Activated CD4-positive, alpha-beta T cell treated with anti-CD3 and anti-CD28 coated beads for 36 hours (primary cell): ENCODE data around the gene KLHL2. TPM values are rescaled to one million over a fixed set of nuclear protein-coding genes. Genes with fewer than 3 reads are reported as not detected.

Experiments used
- ATAC-seq: fragments of 200-7000 bp; cut with Tn5 transposase; one replicate; pipeline ENCODE4 v1.10.0; 2021; ENCODE audit warnings: mild to moderate bottlenecking, moderate library complexity
- CTCF ChIA-PET: fragments of 350-600 bp; sonication (Branson Sonifier 250); formaldehyde crosslinking; loops from one replicate; lab custom pipeline; 2021; ENCODE audit warnings: antibody characterized with exemption; lab: Charles Lee
- POLR2A ChIA-PET: fragments of 350-600 bp; sonication (Branson Sonifier 250); formaldehyde crosslinking; loops from one replicate; lab custom pipeline; 2021; ENCODE audit warnings: antibody characterized with exemption, inconsistent platforms; lab: Charles Lee
- DNase-seq: peaks from one replicate; pipeline ENCODE4 v3.0.0-alpha.2; 2020
- H3K27ac Mint-ChIP-seq: one replicate; pipeline ENCODE4 v1.8.0; 2021; ENCODE audit warnings: mixed read lengths
- H3K27me3 Mint-ChIP-seq: one replicate; pipeline ENCODE4 v1.8.0; 2021; ENCODE audit warnings: mixed read lengths
- H3K36me3 Mint-ChIP-seq: one replicate; pipeline ENCODE4 v1.8.0; 2021; ENCODE audit warnings: low read depth, mixed read lengths
- H3K4me1 Mint-ChIP-seq: one replicate; pipeline ENCODE4 v1.8.0; 2021; ENCODE audit warnings: mixed read lengths
- H3K4me3 Mint-ChIP-seq: one replicate; pipeline ENCODE4 v1.8.0; 2021; ENCODE audit warnings: mild to moderate bottlenecking, moderate library complexity, mixed read lengths
- H3K9me3 Mint-ChIP-seq: one replicate; pipeline ENCODE4 v1.8.0; 2021; ENCODE audit warnings: low read depth, mixed read lengths
- intact Hi-C, 2 experiments: fragments of 100-400 bp; cut with DNase I in 1 of 2; cut with micrococcal nuclease in 1 of 2; formaldehyde crosslinking; loops; one replicate each; pipeline versions ENCODE4 v1.14.2 to v1.15.1; 2022 to 2024; cut with DNase I, micrococcal nuclease
- total RNA-seq, 2 experiments: library from RNA; stranded (reverse); gene quantifications; one replicate each; pipeline ENCODE4 v1.2.3, GENCODE V29; 2021

Gene KLHL2
- total RNA-seq, 2 experiments from 2014 or later, result 20.9 to 22.1 TPM

DNA sequence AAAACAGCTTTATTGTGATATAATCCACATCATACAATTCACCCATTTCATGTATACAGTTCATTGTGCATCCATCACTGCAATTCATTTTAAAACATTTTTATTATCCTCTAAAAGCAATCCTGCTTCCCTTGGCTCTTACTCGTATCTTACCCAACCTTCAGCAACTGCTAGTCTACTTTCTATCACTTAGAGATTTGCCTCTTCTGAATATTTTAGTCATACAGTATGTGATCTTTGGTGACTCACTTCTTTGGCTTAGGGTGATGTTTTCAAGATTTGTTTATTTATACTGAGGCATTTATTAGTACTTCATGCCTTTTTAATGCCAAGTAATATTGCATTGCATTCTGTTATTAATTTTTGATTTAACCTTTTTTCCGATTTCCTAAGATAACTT is 105.1 kb downstream of the KLHL2 start:
- DNase-seq (no peak), ATAC-seq (peak; percentile 70)
- H3K27ac Mint-ChIP-seq, result no peak overlapping the region
- no peaks in the 10 kb centered on the region for H3K9me3 Mint-ChIP-seq
- H3K4me3 Mint-ChIP-seq, result no peak overlapping the region
- ChIA-PET POLR2A (no interaction called here), CTCF (interaction anchor here (1.4 kb wide), 1 partner anchor 39 kb away, joined by 3 read pairs; no protein-coding TSS in a partner anchor)
- H3K4me1 Mint-ChIP-seq, result no peaks in the 10 kb centered on the region
- H3K27me3 Mint-ChIP-seq, result no peaks in the 10 kb centered on the region
- H3K36me3 Mint-ChIP-seq, result peaks cover 21% of the 10 kb centered on the region
- intact Hi-C loops, result no loop called here

DNA sequence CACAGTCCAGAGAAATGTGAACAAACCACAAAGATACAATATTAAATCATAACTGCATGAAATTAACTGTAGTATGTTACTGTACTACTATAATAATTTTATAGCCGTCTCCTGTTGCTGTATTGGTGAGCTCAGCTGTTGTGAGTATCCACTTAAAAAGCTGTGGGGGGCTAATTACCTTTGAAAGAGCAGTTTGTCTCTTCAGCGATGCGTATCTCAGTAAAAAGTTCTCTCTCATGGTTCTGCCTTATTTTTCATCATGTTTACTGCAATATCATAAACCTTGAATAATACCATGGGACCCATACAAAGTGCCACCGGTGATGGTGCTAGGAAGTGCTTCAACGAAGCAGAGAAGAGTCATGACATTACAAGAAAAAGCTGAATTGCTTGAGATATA is 111.7 kb downstream of the KLHL2 start:
- ATAC-seq (no peak), DNase-seq (no peak)
- no peaks in the 10 kb centered on the region for H3K27me3 Mint-ChIP-seq
- peaks cover 9% of the 10 kb centered on the region for H3K36me3 Mint-ChIP-seq
- intact Hi-C loops, result no loop called here
- no peak overlapping the region for H3K4me3 Mint-ChIP-seq
- ChIA-PET POLR2A (no interaction called here), CTCF (interaction anchor here (1.1 kb wide), 1 partner anchor 188 kb away, joined by 4 read pairs; no protein-coding TSS in a partner anchor)
- H3K9me3 Mint-ChIP-seq, result no peaks in the 10 kb centered on the region
- H3K27ac Mint-ChIP-seq, result no peak overlapping the region
- H3K4me1 Mint-ChIP-seq, result no peaks in the 10 kb centered on the region

DNA sequence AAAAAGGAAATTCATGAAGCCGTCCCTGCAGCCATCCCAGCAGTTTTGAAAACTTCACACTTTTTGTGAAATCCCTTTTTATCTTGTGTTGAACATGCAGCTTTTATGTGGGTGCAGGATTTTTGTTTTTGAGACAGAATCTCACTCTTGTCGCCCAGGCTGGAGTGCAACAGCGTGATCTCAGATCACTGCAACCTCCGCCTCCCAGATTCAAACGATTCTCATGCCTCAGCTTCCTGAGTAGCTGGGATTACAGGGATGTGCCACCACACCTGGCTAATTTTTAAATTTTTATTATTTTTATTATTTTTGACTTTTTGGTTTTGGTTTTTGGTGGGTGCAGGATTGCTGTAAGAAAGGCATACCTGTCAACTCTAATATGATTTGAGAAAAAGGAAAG is 112.1 kb downstream of the KLHL2 start:
- Mint-ChIP-seq H3K4me1 (no peaks in the 10 kb centered on the region), H3K36me3 (peaks cover 4% of the 10 kb centered on the region), H3K27ac (no peak overlapping the region), H3K4me3 (no peak overlapping the region), H3K27me3 (no peaks in the 10 kb centered on the region), H3K9me3 (no peaks in the 10 kb centered on the region)
- no peak for DNase-seq
- intact Hi-C loops, result no loop called here
- no peak for ATAC-seq
- CTCF ChIA-PET, result interaction anchor here (1.1 kb wide), 1 partner anchor 188 kb away, joined by 4 read pairs; no protein-coding TSS in a partner anchor
- POLR2A ChIA-PET, result no interaction called here

DNA sequence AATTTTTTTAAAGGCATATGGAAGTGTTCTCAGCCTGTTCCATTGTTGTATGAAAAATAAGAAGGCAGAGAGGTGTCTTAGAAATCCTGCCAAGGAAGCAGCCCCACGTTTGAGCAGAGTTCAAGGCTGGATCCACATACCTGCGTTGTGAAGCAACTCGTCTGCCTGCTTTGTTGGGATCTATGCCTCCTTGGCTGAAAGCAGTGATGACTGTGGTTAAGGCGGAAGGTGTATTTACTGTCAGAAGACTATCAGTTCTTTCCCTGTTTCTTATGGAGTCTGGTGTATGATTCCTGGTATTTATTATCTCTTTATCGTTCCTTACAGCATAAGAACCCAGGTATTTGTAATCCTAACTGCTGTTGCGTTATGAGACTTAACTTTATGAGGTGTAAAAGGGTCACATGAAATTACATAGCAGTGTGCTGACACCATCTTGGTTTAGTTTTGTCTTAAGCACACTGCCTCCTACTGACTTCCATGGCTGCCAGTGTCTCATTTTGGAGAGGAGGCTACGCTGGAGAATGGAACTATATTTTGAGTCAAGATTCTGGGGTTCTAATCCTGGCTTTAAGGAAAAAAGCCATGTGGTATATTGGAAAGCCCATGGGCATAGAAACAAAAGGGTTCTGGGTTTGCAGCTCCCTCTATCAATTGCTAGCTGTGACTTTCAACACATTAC is 117.0 kb downstream of the KLHL2 start:
- no peak overlapping the region for H3K27ac Mint-ChIP-seq
- no peaks in the 10 kb centered on the region for H3K9me3 Mint-ChIP-seq
- peaks cover 2% of the 10 kb centered on the region for H3K36me3 Mint-ChIP-seq
- DNase-seq (no peak), ATAC-seq (no peak)
- intact Hi-C loops, result loop anchor here in 1 of 2 experiments (10.0 kb wide), 1 partner anchor 1830 kb away; the partner anchor contains the start of gene TMA16
- H3K4me1 Mint-ChIP-seq, result peaks cover 12% of the 10 kb centered on the region
- ChIA-PET POLR2A (no interaction called here), CTCF (interaction anchor here (1.0 kb wide), 1 partner anchor 194 kb away, joined by 3 read pairs; no protein-coding TSS in a partner anchor)
- no peak overlapping the region for H3K4me3 Mint-ChIP-seq
- no peaks in the 10 kb centered on the region for H3K27me3 Mint-ChIP-seq

DNA sequence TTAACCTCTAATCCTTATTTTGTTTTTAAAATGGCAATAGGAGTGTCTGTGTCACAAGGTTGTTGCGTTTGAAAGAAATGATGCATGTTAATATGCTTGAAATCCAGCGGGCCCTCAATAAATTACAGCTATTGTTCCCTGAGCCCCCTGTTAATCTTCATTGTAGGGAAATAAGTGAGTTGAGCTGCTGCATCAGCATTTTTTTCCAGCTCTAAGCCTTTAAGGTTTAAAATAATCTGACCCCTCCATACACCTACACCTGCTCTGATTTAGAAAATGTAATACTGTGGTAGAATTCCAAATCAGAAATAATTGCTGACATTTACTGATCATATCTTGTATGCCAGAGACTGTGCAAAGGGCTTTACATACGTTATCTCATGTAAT is 117.5 kb downstream of the KLHL2 start:
- Mint-ChIP-seq H3K4me1 (peaks cover 16% of the 10 kb centered on the region), H3K36me3 (peaks cover 5% of the 10 kb centered on the region), H3K27me3 (no peaks in the 10 kb centered on the region), H3K9me3 (no peaks in the 10 kb centered on the region), H3K4me3 (no peak overlapping the region), H3K27ac (no peak overlapping the region)
- ChIA-PET CTCF (interaction anchor here (1.2 kb wide), 1 partner anchor 136 kb away, joined by 3 read pairs; no protein-coding TSS in a partner anchor), POLR2A (no interaction called here)
- DNase-seq (no peak), ATAC-seq (no peak)
- intact Hi-C loops, result loop anchor here (5.0 to 10.0 kb wide), 2 partner anchors 193 to 1830 kb away; partner anchors contain the start of gene TMA16 (in 1 of the 2)

DNA sequence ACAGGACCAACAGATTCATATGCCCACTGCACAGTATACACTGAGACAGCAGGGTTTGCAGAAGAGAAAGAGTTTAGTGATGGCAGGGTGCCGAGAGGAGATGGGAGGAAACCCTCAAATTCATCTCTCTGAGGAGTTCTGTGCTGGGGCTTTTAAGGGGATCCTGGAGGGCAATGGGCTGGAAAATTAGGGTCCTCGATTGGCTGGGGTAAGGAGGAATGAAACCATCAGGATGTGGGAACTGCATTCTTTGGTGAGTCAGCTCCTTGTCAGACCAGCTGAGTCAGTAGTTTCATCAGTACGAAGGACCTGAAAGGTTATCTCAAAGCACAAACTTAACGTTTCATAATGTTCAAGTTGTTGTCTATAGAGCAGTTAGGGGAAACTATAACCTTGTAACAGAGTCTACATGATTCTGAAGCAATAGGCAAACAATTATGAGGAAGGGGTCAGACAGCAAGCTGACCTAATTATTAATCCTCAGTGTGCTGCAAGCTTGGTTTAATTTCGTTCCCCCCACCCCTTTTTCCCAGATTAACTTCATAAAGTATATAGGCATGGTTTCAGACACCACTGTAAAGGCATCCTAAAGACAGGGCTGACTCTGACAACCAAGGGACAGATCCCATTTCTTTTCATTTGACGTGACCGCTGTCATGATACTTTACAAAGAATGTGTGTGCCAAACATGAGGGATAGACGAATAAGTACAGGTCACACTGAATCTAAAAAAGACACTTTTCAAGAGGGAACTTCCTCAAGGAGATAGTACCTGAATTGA is 118.6 kb downstream of the KLHL2 start:
- POLR2A ChIA-PET, result no interaction called here
- Mint-ChIP-seq H3K9me3 (no peaks in the 10 kb centered on the region), H3K36me3 (peaks cover 12% of the 10 kb centered on the region), H3K4me3 (no peak overlapping the region), H3K27me3 (no peaks in the 10 kb centered on the region), H3K27ac (peak overlapping the region; percentile 72), H3K4me1 (peaks cover 25% of the 10 kb centered on the region)
- no peak for ATAC-seq
- CTCF ChIA-PET, result interaction anchor here (0.7 to 1.2 kb wide), 2 partner anchors 116 to 135 kb away, joined by 3 read pairs; no protein-coding TSS in a partner anchor
- intact Hi-C loops, result loop anchor here (1.0 to 10.0 kb wide), 3 partner anchors 25 to 1831 kb away; partner anchors contain the start of gene TMA16 (in 1 of the 2)
- DNase-seq, result peak; percentile 22

DNA sequence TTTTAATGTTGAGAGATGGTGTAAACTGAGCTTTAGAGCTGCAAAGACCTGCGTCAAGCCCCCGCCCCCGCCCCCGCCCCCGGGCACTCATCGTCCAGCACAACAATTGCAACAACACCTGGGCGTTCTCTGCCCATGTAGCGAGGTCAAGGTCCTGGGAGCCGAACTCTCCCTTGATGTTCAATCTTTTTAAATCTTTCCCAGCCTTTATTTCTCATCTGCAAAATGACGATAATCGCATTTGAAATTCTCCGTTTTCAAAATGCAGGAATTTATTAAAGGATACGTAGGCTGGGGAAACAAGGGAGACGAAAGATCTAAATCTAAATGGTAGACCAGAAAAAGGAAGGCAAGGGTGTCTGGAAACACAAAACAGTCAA is 119.5 kb downstream of the KLHL2 start:
- ChIA-PET POLR2A (interaction anchor here (1.0 kb wide), 2 partner anchors 12 to 215 kb away, joined by 3 to 5 read pairs; partner anchors contain the start of gene TMEM192), CTCF (interaction anchor here (0.7 to 1.2 kb wide), 5 partner anchors 16 to 214 kb away, joined by 3 to 6 read pairs (median 4); partner anchors contain the start of gene TMEM192)
- Mint-ChIP-seq H3K9me3 (no peaks in the 10 kb centered on the region), H3K27ac (no peak overlapping the region), H3K4me1 (peaks cover 34% of the 10 kb centered on the region), H3K27me3 (no peaks in the 10 kb centered on the region), H3K4me3 (no peak overlapping the region), H3K36me3 (peaks cover 18% of the 10 kb centered on the region)
- intact Hi-C loops, result loop anchor here (1.0 to 10.0 kb wide), 6 partner anchors 26 to 1832 kb away; partner anchors contain the start of genes KLHL2 (in 2 of the 2), TMEM192 (in 2 of the 2) and TMA16 (in 1 of the 2)
- ATAC-seq (no peak), DNase-seq (peak; percentile 54)

DNA sequence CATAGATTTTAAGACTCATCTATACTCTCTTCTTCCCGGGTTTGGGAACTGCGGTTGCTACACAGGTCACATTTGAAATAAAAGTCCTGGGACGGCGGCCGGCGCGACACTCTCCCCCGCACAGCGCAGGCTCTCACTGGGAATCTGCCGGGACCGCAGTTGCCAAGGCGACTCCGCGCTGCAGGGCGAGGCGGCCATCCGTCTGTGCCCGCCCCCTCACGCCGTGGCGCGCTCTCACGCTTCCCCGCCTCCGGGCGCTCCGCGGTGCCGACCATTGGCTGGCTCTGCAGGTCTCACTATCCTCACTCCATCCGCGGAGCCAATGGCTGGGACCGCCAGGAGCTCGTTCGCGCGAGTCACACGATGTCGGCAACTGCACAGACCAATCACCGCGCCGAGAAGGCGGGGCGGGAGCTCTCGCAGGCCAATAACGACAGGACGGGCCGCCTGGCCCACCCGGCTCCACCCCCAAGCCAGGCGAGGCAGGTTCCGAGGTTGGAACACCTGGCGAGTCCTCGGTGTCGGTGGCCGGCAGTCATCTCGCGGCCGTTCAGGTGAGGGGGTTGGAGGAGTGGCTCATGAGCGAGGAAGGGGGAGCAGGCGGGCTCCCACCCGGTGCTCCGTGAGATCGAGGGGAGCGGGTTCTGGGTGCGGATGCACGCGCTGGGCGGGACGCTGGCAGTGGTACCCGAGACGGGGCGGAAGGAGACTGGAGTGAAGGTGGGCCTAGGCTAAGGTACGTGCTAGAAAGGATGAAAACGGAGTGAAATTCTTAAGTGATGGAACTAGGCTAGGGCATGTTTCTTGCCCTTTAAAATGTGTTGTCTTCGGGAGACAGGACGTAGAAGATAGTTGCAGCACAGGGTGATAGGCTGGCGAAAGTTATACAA is 120.1 kb downstream of the KLHL2 start, which contains the start of gene MSMO1:
Gene MSMO1 (plus strand): TSS at position 459 of the 890 bp plus-strand sequence. CDS start 5,702 bp downstream, outside the sequence.
- intact Hi-C loops, result loop anchor here (1.0 to 10.0 kb wide), 5 partner anchors 72 to 1833 kb away; partner anchors contain the start of genes KLHL2 (in 2 of the 2), TMEM192 (in 2 of the 2) and TMA16 (in 1 of the 2)
- DNase-seq (peak; percentile 99), ATAC-seq (peak; percentile 98)
- no peaks in the 10 kb centered on the region for H3K9me3 Mint-ChIP-seq
- H3K27me3 Mint-ChIP-seq, result no peaks in the 10 kb centered on the region
- no peak within 1 kb of the TSS for H3K27ac Mint-ChIP-seq
- CTCF ChIA-PET, result interaction anchor here (0.6 to 1.2 kb wide), 8 partner anchors 15 to 215 kb away, joined by 3 to 6 read pairs (median 4); partner anchors contain the start of gene TMEM192
- peaks cover 25% of the 10 kb centered on the region for H3K36me3 Mint-ChIP-seq
- POLR2A ChIA-PET, result interaction anchor here (0.7 to 1.0 kb wide), 3 partner anchors 11 to 215 kb away, joined by 3 to 5 read pairs (median 3); partner anchors contain the start of gene TMEM192
- peaks cover 41% of the 10 kb centered on the region for H3K4me1 Mint-ChIP-seq
- H3K4me3 Mint-ChIP-seq, result no peak within 1 kb of the TSS

DNA sequence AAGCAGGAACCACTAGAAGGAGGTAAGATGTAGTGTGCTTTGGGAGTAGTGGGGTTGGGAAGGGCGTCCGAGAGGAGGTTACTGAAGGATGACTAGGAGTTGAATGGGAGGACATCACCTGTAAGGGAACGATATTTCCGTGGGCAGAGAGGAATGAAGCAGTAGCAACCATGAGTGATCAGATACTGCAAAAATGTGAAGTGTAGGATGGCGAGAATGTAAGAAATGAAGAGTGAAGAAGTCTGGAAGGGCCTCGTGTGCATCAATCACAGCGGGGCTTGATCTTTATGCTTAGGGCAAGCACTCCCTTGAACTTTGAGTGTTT is 120.7 kb downstream of the KLHL2 start:
- H3K36me3 Mint-ChIP-seq, result peaks cover 28% of the 10 kb centered on the region
- no peaks in the 10 kb centered on the region for H3K27me3 Mint-ChIP-seq
- DNase-seq (no peak), ATAC-seq (no peak)
- no peak overlapping the region for H3K4me3 Mint-ChIP-seq
- CTCF ChIA-PET, result interaction anchor here (0.6 to 1.1 kb wide), 4 partner anchors 38 to 197 kb away, joined by 3 to 6 read pairs (median 4); no protein-coding TSS in a partner anchor
- no peaks in the 10 kb centered on the region for H3K9me3 Mint-ChIP-seq
- no peak overlapping the region for H3K27ac Mint-ChIP-seq
- peaks cover 44% of the 10 kb centered on the region for H3K4me1 Mint-ChIP-seq
- POLR2A ChIA-PET, result interaction anchor here (1.0 kb wide), 2 partner anchors 10 to 216 kb away, joined by 3 to 5 read pairs; partner anchors contain the start of gene TMEM192
- intact Hi-C loops, result loop anchor here (5.0 to 10.0 kb wide), 2 partner anchors 196 to 1833 kb away; partner anchors contain the start of gene TMA16 (in 1 of the 2)

DNA sequence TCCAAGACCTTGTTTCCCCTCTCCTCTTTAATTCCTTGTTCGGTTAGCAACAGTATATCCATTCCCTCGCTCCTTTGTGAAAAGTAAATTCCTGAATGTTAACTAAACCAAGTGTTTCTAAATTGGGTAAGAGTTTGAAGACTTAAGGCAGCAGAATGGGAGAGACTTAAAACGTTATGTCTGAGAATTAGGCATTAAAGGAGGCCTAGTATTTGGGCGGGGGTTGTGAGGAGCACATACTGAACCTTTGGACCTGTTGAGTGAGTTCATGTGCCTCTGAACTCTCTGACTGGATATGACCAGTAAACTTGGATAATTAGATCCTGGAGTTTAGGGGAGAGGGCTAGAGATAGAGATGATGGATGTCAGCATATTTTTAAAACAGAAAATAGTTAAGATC is 121.3 kb downstream of the KLHL2 start:
- H3K27me3 Mint-ChIP-seq, result no peaks in the 10 kb centered on the region
- intact Hi-C loops, result loop anchor here (5.0 to 10.0 kb wide), 2 partner anchors 196 to 1834 kb away; partner anchors contain the start of gene TMA16 (in 1 of the 2)
- H3K4me1 Mint-ChIP-seq, result peaks cover 44% of the 10 kb centered on the region
- H3K27ac Mint-ChIP-seq, result no peak overlapping the region
- POLR2A ChIA-PET, result interaction anchor here (0.5 kb wide), 1 partner anchor 549 kb away, joined by 3 read pairs; no protein-coding TSS in a partner anchor
- no peak overlapping the region for H3K4me3 Mint-ChIP-seq
- no peak for ATAC-seq
- H3K36me3 Mint-ChIP-seq, result peaks cover 28% of the 10 kb centered on the region
- CTCF ChIA-PET, result interaction anchor here (0.8 to 1.0 kb wide), 3 partner anchors 19 to 214 kb away, joined by 3 read pairs; no protein-coding TSS in a partner anchor
- no peaks in the 10 kb centered on the region for H3K9me3 Mint-ChIP-seq
- DNase-seq, result no peak
